ENCODE measurements around the gene CD8B2.
"Not testable (repeated sequence)": the region's sequence is repeated elsewhere in the genome, so short reads cannot be mapped to it uniquely, and the experiment has no call there.

Gene CD8B2

GRCh38 chr2:106486551-106487385 is at the start of gene CD8B2:
Gene CD8B2 (plus strand): TSS chr2:106487364. CDS start chr2:106487427, 63 bp downstream.
- not testable (repeated sequence) for H3K9ac ChIP-seq (ENCODE audit: low read depth, low read length); H3K9me3 ChIP-seq (ENCODE audit: insufficient read depth, low read depth, low read length); H3K4me1 ChIP-seq (ENCODE audit: insufficient read depth, low read length); H3K36me3 ChIP-seq (ENCODE audit: insufficient read depth, low read depth, low read length); H3K27ac ChIP-seq (ENCODE audit: low read length)
- Histone ChIP-seq H3K4me3 (ENCODE audit: low read length) (peak within 1 kb of the TSS; percentile 47; the same call in 1 of the 2 replicates), H3K27me3 (ENCODE audit: insufficient read depth, low read length) (peaks cover 24% of the 10 kb centered on the region)

GRCh38 chr2:106461882-106462281 is 25.3 kb upstream of the CD8B2 start:
- not testable (repeated sequence) for H3K36me3 ChIP-seq (ENCODE audit: insufficient read depth, low read depth, low read length); H3K4me3 ChIP-seq (ENCODE audit: low read length); H3K9me3 ChIP-seq (ENCODE audit: insufficient read depth, low read depth, low read length); H3K4me1 ChIP-seq (ENCODE audit: insufficient read depth, low read length); H3K27me3 ChIP-seq (ENCODE audit: insufficient read depth, low read length); H3K27ac ChIP-seq (ENCODE audit: low read length); H3K9ac ChIP-seq (ENCODE audit: low read depth, low read length)

GRCh38 chr2:106467516-106467915 is 19.6 kb upstream of the CD8B2 start:
- H3K27me3 ChIP-seq (ENCODE audit: insufficient read depth, low read length); H3K36me3 ChIP-seq (ENCODE audit: insufficient read depth, low read depth, low read length); H3K27ac ChIP-seq (ENCODE audit: low read length); H3K4me1 ChIP-seq (ENCODE audit: insufficient read depth, low read length); H3K9ac ChIP-seq (ENCODE audit: low read depth, low read length); H3K4me3 ChIP-seq (ENCODE audit: low read length); H3K9me3 ChIP-seq (ENCODE audit: insufficient read depth, low read depth, low read length): not testable (repeated sequence)

- H3K27me3 ChIP-seq (ENCODE audit: insufficient read depth, low read length); H3K9me3 ChIP-seq (ENCODE audit: insufficient read depth, low read depth, low read length); H3K36me3 ChIP-seq (ENCODE audit: insufficient read depth, low read depth, low read length); H3K27ac ChIP-seq (ENCODE audit: low read length); H3K9ac ChIP-seq (ENCODE audit: low read depth, low read length); H3K4me1 ChIP-seq (ENCODE audit: insufficient read depth, low read length); H3K4me3 ChIP-seq (ENCODE audit: low read length): not testable (repeated sequence)
These were observed 19.1 kb upstream of the CD8B2 start, which contains the start of gene RGPD3 for GRCh38 chr2:106468107-106468506. Gene RGPD3 (minus strand): TSS chr2:106468413. CDS start chr2:106468288, 125 bp downstream.

GRCh38 chr2:106470658-106471057 is 16.5 kb upstream of the CD8B2 start:
- H3K27ac ChIP-seq (ENCODE audit: low read length), result not testable (repeated sequence)

GRCh38 chr2:106477647-106478046 is 9.5 kb upstream of the CD8B2 start:
- not testable (repeated sequence) for H3K36me3 ChIP-seq (ENCODE audit: insufficient read depth, low read depth, low read length); H3K27ac ChIP-seq (ENCODE audit: low read length); H3K9ac ChIP-seq (ENCODE audit: low read depth, low read length); H3K4me1 ChIP-seq (ENCODE audit: insufficient read depth, low read length); H3K9me3 ChIP-seq (ENCODE audit: insufficient read depth, low read depth, low read length); H3K4me3 ChIP-seq (ENCODE audit: low read length); H3K27me3 ChIP-seq (ENCODE audit: insufficient read depth, low read length)

More at GRCh38 chr2:106470658-106471057, 16.5 kb upstream of the CD8B2 start:
- H3K27me3 ChIP-seq (ENCODE audit: insufficient read depth, low read length); H3K4me3 ChIP-seq (ENCODE audit: low read length); H3K9me3 ChIP-seq (ENCODE audit: insufficient read depth, low read depth, low read length); H3K36me3 ChIP-seq (ENCODE audit: insufficient read depth, low read depth, low read length); H3K9ac ChIP-seq (ENCODE audit: low read depth, low read length); H3K4me1 ChIP-seq (ENCODE audit: insufficient read depth, low read length): not testable (repeated sequence)

GRCh38 chr2:106479563-106479962 is 7.6 kb upstream of the CD8B2 start:
- not testable (repeated sequence) for H3K4me3 ChIP-seq (ENCODE audit: low read length); H3K9me3 ChIP-seq (ENCODE audit: insufficient read depth, low read depth, low read length); H3K27ac ChIP-seq (ENCODE audit: low read length); H3K9ac ChIP-seq (ENCODE audit: low read depth, low read length); H3K36me3 ChIP-seq (ENCODE audit: insufficient read depth, low read depth, low read length); H3K4me1 ChIP-seq (ENCODE audit: insufficient read depth, low read length); H3K27me3 ChIP-seq (ENCODE audit: insufficient read depth, low read length)

GRCh38 chr2:106487386-106488191 is 425 bp downstream of the CD8B2 start:
- not testable (repeated sequence) for H3K27ac ChIP-seq (ENCODE audit: low read length); H3K4me1 ChIP-seq (ENCODE audit: insufficient read depth, low read length); H3K9ac ChIP-seq (ENCODE audit: low read depth, low read length); H3K36me3 ChIP-seq (ENCODE audit: insufficient read depth, low read depth, low read length); H3K9me3 ChIP-seq (ENCODE audit: insufficient read depth, low read depth, low read length)
- H3K27me3 ChIP-seq (ENCODE audit: insufficient read depth, low read length), result peaks cover 24% of the 10 kb centered on the region
- peak overlapping the region; percentile 47; the same call in 1 of the 2 replicates for H3K4me3 ChIP-seq (ENCODE audit: low read length)

- H3K9me3 ChIP-seq (ENCODE audit: insufficient read depth, low read depth, low read length); H3K4me3 ChIP-seq (ENCODE audit: low read length); H3K9ac ChIP-seq (ENCODE audit: low read depth, low read length); H3K27ac ChIP-seq (ENCODE audit: low read length); H3K4me1 ChIP-seq (ENCODE audit: insufficient read depth, low read length); H3K36me3 ChIP-seq (ENCODE audit: insufficient read depth, low read depth, low read length): not testable (repeated sequence)
- H3K27me3 ChIP-seq (ENCODE audit: insufficient read depth, low read length), result peaks cover 24% of the 10 kb centered on the region
These were observed 2.5 kb downstream of the CD8B2 start for GRCh38 chr2:106489701-106490100.

GRCh38 chr2:106492399-106492798 is 5.2 kb downstream of the CD8B2 start:
- H3K4me3 ChIP-seq (ENCODE audit: low read length); H3K9me3 ChIP-seq (ENCODE audit: insufficient read depth, low read depth, low read length); H3K4me1 ChIP-seq (ENCODE audit: insufficient read depth, low read length); H3K9ac ChIP-seq (ENCODE audit: low read depth, low read length); H3K27ac ChIP-seq (ENCODE audit: low read length); H3K27me3 ChIP-seq (ENCODE audit: insufficient read depth, low read length); H3K36me3 ChIP-seq (ENCODE audit: insufficient read depth, low read depth, low read length): not testable (repeated sequence)

GRCh38 chr2:106492913-106493312 is 5.7 kb downstream of the CD8B2 start:
- H3K4me1 ChIP-seq (ENCODE audit: insufficient read depth, low read length); H3K9me3 ChIP-seq (ENCODE audit: insufficient read depth, low read depth, low read length); H3K9ac ChIP-seq (ENCODE audit: low read depth, low read length); H3K27me3 ChIP-seq (ENCODE audit: insufficient read depth, low read length); H3K27ac ChIP-seq (ENCODE audit: low read length); H3K4me3 ChIP-seq (ENCODE audit: low read length); H3K36me3 ChIP-seq (ENCODE audit: insufficient read depth, low read depth, low read length): not testable (repeated sequence)

- H3K27ac ChIP-seq (ENCODE audit: low read length); H3K4me3 ChIP-seq (ENCODE audit: low read length); H3K4me1 ChIP-seq (ENCODE audit: insufficient read depth, low read length); H3K9me3 ChIP-seq (ENCODE audit: insufficient read depth, low read depth, low read length); H3K27me3 ChIP-seq (ENCODE audit: insufficient read depth, low read length); H3K9ac ChIP-seq (ENCODE audit: low read depth, low read length); H3K36me3 ChIP-seq (ENCODE audit: insufficient read depth, low read depth, low read length): not testable (repeated sequence)
These were observed 11.4 kb downstream of the CD8B2 start for GRCh38 chr2:106498549-106498948.

Data from iPS-20b (cell line).